Measurements from ENCODE around the gene ORC5. TPM values are rescaled to one million over a fixed set of nuclear protein-coding genes. Genes with fewer than 3 reads are reported as not detected.

Gene ORC5
- polyA plus RNA-seq, 1 donor (not counting 4 experiments of a cell fraction or from before 2014, with no cell fraction given) = 17.9 TPM

- FAIRE-seq = no peak
- TF ChIP-seq, protein P1, sequence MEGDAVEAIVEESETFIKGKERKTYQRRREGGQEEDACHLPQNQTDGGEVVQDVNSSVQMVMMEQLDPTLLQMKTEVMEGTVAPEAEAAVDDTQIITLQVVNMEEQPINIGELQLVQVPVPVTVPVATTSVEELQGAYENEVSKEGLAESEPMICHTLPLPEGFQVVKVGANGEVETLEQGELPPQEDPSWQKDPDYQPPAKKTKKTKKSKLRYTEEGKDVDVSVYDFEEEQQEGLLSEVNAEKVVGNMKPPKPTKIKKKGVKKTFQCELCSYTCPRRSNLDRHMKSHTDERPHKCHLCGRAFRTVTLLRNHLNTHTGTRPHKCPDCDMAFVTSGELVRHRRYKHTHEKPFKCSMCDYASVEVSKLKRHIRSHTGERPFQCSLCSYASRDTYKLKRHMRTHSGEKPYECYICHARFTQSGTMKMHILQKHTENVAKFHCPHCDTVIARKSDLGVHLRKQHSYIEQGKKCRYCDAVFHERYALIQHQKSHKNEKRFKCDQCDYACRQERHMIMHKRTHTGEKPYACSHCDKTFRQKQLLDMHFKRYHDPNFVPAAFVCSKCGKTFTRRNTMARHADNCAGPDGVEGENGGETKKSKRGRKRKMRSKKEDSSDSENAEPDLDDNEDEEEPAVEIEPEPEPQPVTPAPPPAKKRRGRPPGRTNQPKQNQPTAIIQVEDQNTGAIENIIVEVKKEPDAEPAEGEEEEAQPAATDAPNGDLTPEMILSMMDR (optimal IDR thresholded peaks at IDR 0.05 in 1 of 3, IDR thresholded peaks at IDR 0.05 in 1 of 3, conservative IDR thresholded peaks at IDR 0.05 in 1 of 3; ENCODE audit: extremely low read depth in 1 of 3, insufficient read depth in 2 of 3, low read length in 3 of 3) = no peak
- TF ChIP-seq EZH2 (IDR thresholded peaks at IDR 0.05; ENCODE audit: low read length) = no peak
- H3K27me3 ChIP-seq (ENCODE audit: control insufficient read depth, extremely low read depth, insufficient read depth, low read length) = no peaks in the 10 kb centered on the region
- H3K79me2 ChIP-seq (ENCODE audit: control insufficient read depth, insufficient read depth, low read length) = no peaks in the 10 kb centered on the region
- no peak overlapping the region for H3K9ac ChIP-seq (ENCODE audit: control insufficient read depth, extremely low read depth, insufficient read depth, low read length)
- no peaks in the 10 kb centered on the region for H3K9me3 ChIP-seq (ENCODE audit: control insufficient read depth, low read depth, low read length)
- dilution Hi-C loops (cut with MboI; ENCODE audit: extremely low pct_ligation_motif_present, low sequenced_read_pairs) = no loop called here
- no peak overlapping the region for H2AFZ ChIP-seq (ENCODE audit: control insufficient read depth, low read length)
- H3K9me1 ChIP-seq (ENCODE audit: control insufficient read depth, extremely low read depth, insufficient read depth, low read length) = no peaks in the 10 kb centered on the region
- no peak overlapping the region for H3K4me2 ChIP-seq (ENCODE audit: control insufficient read depth, extremely low read depth, insufficient read depth, low read depth, low read length)
- no peaks in the 10 kb centered on the region for H3K4me1 ChIP-seq (ENCODE audit: control insufficient read depth, extremely low read depth, insufficient read depth, low read length)
- no peaks in the 10 kb centered on the region for H3K36me3 ChIP-seq (ENCODE audit: control insufficient read depth in 2 of 2, extremely low read depth in 1 of 2, insufficient read depth in 2 of 2, low read length in 2 of 2)
- no peak for DNase-seq (ENCODE audit: low read depth, low spot score)
- no peak overlapping the region for H3K4me3 ChIP-seq (ENCODE audit: control insufficient read depth in 2 of 3, extremely low read depth in 1 of 3, insufficient read depth in 2 of 3, low read depth in 1 of 3, low read length in 3 of 3)
- no peaks in the 10 kb centered on the region for H4K20me1 ChIP-seq (ENCODE audit: control insufficient read depth, extremely low read depth, insufficient read depth, low read length)
- H3K27ac ChIP-seq (ENCODE audit: control insufficient read depth, insufficient read depth, low read length) = no peak overlapping the region
These were observed 118.8 kb downstream of the ORC5 start for GRCh38 chr7:104089061-104089460.

Other genes with a start within 250 kb of the ORC5 start
- gene RELN, start 218.4 kb downstream of the ORC5 start, polyA plus RNA-seq = 0.01 TPM in 1 of 3 replicates, not detected in the others
- gene LHFPL3, start 120.6 kb upstream of the ORC5 start, polyA plus RNA-seq = not detected in 3 replicates

Data from keratinocyte (primary cell).